ENCODE results near the gene LMO1.

Gene LMO1

DNA sequence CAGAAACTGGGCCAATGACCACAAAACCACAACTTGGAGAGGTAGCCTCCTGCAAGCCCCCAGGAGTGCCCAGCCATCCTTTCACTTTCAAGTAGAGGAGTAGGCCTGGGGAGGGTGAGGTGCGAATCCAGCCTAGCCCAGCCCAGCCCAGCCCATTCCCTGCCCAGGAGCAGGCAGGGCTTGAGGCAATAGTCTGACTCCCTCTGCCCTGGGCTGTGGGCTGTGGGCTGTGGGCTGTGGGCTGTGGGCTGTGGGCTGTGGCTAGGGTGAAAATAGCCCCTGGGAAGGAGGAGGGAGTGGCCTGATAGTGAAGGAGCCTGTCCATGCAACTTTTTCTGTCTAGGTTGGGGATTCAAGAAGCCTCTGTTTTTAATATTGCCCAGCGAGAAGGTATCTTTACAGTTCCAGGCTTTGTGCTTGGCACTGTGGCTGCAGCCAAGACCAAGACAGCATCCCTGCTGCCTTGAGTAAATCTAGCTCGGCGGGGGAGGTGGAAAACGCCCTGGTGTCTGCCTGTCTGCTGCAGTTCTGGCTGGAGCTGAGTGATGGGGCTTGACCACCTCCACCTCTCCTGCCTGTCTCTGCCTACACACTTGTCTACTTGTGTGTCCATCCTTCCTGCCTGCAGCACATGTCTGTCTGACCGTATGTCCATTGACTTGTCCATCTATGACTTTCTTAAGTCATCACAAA is 40.7 kb downstream of the LMO1 start:
- TF ChIP-seq RAD21 (IDR thresholded peaks at IDR 0.05; ENCODE audit: low read depth) (no peak), ZBTB7A (IDR thresholded peaks at IDR 0.05; ENCODE audit: low read depth) (no peak), TCF12 (IDR thresholded peaks at IDR 0.05; ENCODE audit: low read depth) (no peak), TEAD4 (IDR thresholded peaks at IDR 0.05) (no peak), NFIC (IDR thresholded peaks at IDR 0.05) (no peak)
- TF ChIP-seq, protein P1, sequence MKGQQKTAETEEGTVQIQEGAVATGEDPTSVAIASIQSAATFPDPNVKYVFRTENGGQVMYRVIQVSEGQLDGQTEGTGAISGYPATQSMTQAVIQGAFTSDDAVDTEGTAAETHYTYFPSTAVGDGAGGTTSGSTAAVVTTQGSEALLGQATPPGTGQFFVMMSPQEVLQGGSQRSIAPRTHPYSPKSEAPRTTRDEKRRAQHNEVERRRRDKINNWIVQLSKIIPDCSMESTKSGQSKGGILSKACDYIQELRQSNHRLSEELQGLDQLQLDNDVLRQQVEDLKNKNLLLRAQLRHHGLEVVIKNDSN (IDR thresholded peaks at IDR 0.05), result no peak

DNA sequence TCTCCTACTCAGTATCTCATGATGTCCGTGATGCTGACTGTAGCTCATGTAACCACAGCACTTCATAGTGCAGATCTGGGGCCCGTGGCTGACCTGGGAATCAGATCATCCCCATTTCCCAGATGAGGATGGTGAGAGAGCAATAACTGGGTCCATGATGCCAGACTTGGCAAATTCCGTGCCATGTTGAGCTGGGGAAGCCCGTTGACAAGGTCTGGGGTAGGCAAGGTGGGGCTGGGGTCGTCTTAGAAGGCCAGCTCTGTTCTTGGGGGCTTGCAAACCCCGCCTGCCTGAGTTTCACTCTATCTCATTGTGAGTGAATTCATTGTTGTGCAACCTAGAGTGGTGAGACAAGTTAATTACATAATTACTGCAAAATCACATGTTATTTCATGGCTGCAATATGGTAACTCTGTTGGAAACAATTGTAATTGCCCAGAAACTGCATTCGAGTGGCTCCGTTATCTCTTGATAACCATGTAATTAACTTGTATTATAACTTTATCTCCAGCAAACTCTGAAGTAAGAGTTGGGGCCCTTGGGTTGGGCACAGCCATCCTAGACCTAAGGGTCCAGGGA is 41.7 kb downstream of the LMO1 start:
- TF ChIP-seq FOXM1 (IDR thresholded peaks at IDR 0.05; ENCODE audit: borderline replicate concordance, low read depth) (no peak), MAX (IDR thresholded peaks at IDR 0.05) (no peak), TCF12 (IDR thresholded peaks at IDR 0.05; ENCODE audit: low read depth) (no peak)

- TF ChIP-seq NFIC (IDR thresholded peaks at IDR 0.05), result no peak
- TF ChIP-seq TEAD4 (IDR thresholded peaks at IDR 0.05), result no peak
- no peak for TF ChIP-seq REST (IDR thresholded peaks at IDR 0.05; ENCODE audit: low read depth)
- no peak for TF ChIP-seq TAF1 (IDR thresholded peaks at IDR 0.05; ENCODE audit: low read depth)
- no peak for TF ChIP-seq RAD21 (IDR thresholded peaks at IDR 0.05; ENCODE audit: low read depth)
- no peak for TF ChIP-seq ZBTB7A (IDR thresholded peaks at IDR 0.05; ENCODE audit: low read depth)
- TF ChIP-seq YY1 (IDR thresholded peaks at IDR 0.05; ENCODE audit: low read depth), result no peak
- TF ChIP-seq CREB1 (IDR thresholded peaks at IDR 0.05; ENCODE audit: low read depth), result no peak
Measured at GRCh38 chr11:8221046-8221723, 42.5 kb downstream of the LMO1 start.

DNA sequence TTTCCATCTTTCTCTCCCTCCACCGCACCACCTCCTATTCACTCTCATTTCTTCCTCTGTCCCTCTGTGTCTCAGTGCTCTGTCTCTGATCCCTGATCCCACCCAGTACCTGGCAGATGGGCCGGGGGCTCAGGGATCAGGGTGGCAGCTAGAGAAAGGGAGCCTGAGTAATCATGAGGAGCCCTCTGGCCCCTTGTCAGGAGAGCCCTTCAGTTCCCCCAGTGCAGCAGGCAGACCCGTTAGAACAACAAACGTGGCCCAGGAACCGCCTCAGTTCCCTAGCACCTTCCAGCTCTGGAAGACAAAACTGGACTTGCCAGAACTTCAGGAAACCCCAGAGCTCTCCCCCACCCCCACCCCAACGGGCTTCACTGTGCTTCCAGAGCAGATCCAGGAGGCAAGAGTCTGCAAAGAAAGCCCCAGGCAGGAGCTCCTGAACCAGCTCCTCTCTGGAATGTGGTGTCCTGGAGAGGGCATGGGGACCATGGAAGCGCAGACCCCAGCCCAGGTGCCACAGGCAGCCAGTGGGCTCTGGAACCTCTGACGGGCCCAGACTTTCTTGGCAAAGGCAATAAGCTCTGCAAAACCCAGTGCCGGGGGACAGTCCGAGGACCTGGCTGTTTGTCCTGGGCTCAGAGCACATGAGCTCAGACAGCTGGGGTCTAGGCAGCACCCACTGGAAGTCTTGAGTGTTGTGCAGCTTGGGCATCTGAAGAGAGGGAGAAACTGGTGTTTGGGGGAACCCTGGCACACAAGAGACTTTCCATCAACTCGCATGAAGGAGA is 43.2 kb downstream of the LMO1 start:
- no peak for TF ChIP-seq CREB1 (IDR thresholded peaks at IDR 0.05; ENCODE audit: low read depth)
- TF ChIP-seq ZBTB7A (IDR thresholded peaks at IDR 0.05; ENCODE audit: low read depth), result no peak
- TF ChIP-seq FOXM1 (IDR thresholded peaks at IDR 0.05; ENCODE audit: borderline replicate concordance, low read depth), result no peak
- TF ChIP-seq EGR1 (IDR thresholded peaks at IDR 0.05), result no peak
- no peak for TF ChIP-seq NFIC (IDR thresholded peaks at IDR 0.05)
- TF ChIP-seq EP300 (IDR thresholded peaks at IDR 0.05; ENCODE audit: borderline replicate concordance), result no peak
- TF ChIP-seq TEAD4 (IDR thresholded peaks at IDR 0.05), result no peak
- TF ChIP-seq TCF12 (IDR thresholded peaks at IDR 0.05; ENCODE audit: low read depth), result no peak
- TF ChIP-seq CEBPB (IDR thresholded peaks at IDR 0.05), result no peak
- TF ChIP-seq REST (IDR thresholded peaks at IDR 0.05; ENCODE audit: low read depth), result no peak
- no peak for TF ChIP-seq YY1 (IDR thresholded peaks at IDR 0.05; ENCODE audit: low read depth)
- no peak for TF ChIP-seq MAX (IDR thresholded peaks at IDR 0.05)
- no peak for TF ChIP-seq RAD21 (IDR thresholded peaks at IDR 0.05; ENCODE audit: low read depth)
- TF ChIP-seq TAF1 (IDR thresholded peaks at IDR 0.05; ENCODE audit: low read depth), result no peak
- TF ChIP-seq, protein P1 (IDR thresholded peaks at IDR 0.05), result no peak

DNA sequence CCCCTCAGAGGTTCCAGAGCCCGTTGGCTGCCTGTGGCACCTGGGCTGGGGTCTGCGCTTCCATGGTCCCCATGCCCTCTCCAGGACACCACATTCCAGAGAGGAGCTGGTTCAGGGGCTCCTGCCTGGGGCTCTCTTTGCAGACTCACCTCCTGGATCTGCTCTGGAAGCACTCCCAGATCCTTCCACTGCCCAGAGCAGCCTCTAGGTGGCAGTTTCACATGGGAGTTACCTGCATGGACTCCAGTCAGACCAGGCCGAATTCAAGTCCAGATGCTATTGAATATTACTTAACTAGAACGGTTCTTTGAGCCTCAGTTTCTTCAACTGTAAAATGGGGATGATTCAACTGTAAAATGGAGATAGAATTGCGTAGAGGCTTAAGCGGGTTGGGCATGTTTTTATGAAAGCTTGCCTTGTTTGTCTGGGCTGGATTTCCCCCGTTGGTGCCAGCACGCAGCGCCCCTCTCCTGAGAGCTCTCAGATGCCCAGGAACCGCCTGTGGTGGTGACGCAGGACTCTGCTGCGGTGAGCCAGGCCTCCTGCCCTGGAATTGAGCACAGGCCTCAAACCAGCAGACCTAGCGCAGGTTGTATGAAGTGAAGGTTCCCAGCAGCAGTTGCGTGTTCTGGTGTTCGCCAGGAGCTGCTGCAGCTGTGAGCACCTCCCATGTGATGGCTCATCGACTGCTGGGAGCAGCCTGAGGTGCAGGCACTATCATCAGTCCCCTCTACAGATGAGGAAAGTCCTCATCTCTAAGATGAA is 44.2 kb downstream of the LMO1 start:
- TF ChIP-seq TAF1 (IDR thresholded peaks at IDR 0.05; ENCODE audit: low read depth) (no peak), TCF12 (IDR thresholded peaks at IDR 0.05; ENCODE audit: low read depth) (no peak), RAD21 (IDR thresholded peaks at IDR 0.05; ENCODE audit: low read depth) (peak; percentile 51)

All from Ishikawa (cell line).